Suprapubic skin (tissue), 4 donors: ENCODE measurements around the gene TRIM65.

Experiments used
- POLR2A ChIP-seq, 2 donors: fragments of 450-650 bp; IDR thresholded peaks; one replicate each; pipeline ENCODE4 v1.6.1; 2017; ENCODE audit warnings: antibody characterized with exemption in 2 of 2, mild to moderate bottlenecking in 2 of 2, moderate library complexity in 2 of 2
- POLR2AphosphoS5 ChIP-seq, 3 donors: sonication (generic); formaldehyde crosslinking; IDR thresholded peaks; one replicate each; pipeline ENCODE4 v1.6.1; 2017; ENCODE audit warnings: antibody characterized with exemption in 3 of 3
- TF ChIP-seq, protein P1 (sequence below), 2 donors: fragments of 200-600 bp in 1 of 2; fragments of 450-650 bp in 1 of 2; sonication (generic) in 1 of 2; IDR thresholded peaks; one replicate each; pipeline ENCODE4 v1.5.1; 2016 to 2019; ENCODE audit warnings: antibody characterized with exemption in 2 of 2, mild to moderate bottlenecking in 1 of 2, moderate library complexity in 1 of 2

DNA sequence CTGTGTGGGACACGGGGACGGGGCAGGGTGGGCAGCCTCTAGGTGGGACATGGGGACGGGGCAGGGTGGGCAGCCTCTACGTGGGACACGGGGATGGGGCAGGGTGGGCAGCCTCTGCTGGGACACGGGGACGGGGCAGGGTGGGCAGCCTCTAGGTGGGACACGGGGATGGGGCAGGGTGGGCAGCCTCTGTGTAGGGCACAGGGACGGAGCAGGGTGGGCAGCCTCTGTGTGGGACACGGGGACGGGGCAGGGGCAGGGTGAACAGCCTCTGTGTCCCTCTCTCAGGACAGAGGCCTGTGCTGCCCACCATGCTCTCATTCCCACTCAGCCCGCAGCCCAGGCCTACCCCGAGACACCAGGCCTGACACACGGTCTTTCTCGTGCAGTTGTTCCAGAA, 24.8 kb upstream of the TRIM65 start:
- TF ChIP-seq, protein P1, sequence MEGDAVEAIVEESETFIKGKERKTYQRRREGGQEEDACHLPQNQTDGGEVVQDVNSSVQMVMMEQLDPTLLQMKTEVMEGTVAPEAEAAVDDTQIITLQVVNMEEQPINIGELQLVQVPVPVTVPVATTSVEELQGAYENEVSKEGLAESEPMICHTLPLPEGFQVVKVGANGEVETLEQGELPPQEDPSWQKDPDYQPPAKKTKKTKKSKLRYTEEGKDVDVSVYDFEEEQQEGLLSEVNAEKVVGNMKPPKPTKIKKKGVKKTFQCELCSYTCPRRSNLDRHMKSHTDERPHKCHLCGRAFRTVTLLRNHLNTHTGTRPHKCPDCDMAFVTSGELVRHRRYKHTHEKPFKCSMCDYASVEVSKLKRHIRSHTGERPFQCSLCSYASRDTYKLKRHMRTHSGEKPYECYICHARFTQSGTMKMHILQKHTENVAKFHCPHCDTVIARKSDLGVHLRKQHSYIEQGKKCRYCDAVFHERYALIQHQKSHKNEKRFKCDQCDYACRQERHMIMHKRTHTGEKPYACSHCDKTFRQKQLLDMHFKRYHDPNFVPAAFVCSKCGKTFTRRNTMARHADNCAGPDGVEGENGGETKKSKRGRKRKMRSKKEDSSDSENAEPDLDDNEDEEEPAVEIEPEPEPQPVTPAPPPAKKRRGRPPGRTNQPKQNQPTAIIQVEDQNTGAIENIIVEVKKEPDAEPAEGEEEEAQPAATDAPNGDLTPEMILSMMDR (IDR thresholded peaks at IDR 0.05) = no peak
- no peak for TF ChIP-seq POLR2A (IDR thresholded peaks at IDR 0.05)
- no peak for TF ChIP-seq POLR2AphosphoS5 (IDR thresholded peaks at IDR 0.05)
